Femur (tissue), 1 donor: ENCODE results near the gene CRACR2A.

Source experiments
- DNase-seq: peaks from one replicate; pipeline ENCODE4 v3.0.0-alpha.2; 2017

Gene CRACR2A

DNA sequence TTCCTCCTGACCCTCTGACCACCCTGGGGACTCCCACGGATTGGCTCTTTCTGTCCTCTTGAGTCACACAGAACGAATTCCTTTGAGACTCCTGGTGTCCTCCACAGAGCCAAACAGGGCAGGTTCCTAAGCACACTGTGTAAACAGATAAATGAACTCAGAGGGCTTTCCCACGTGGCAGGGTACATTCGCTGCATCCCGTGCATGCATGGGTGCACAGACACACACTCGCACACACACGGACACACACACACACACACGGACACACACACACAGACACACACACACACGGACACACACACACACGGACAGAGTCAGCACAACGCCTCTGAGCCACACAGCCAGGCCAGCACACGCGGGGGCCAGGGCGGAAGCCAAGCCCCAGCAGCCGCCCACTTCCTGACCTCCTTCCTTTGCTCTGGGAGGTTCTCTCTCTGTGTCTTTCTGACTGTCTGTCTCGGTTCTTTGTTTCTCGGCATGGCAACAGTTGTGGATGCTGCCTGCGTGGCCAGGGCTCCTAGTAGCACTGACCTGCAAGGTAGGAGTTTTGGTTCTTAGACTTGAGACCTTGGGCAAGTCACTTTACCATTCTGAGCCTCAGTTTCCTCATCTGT is 706 bp downstream of the CRACR2A start:
- peak; percentile 52 for DNase-seq

DNA sequence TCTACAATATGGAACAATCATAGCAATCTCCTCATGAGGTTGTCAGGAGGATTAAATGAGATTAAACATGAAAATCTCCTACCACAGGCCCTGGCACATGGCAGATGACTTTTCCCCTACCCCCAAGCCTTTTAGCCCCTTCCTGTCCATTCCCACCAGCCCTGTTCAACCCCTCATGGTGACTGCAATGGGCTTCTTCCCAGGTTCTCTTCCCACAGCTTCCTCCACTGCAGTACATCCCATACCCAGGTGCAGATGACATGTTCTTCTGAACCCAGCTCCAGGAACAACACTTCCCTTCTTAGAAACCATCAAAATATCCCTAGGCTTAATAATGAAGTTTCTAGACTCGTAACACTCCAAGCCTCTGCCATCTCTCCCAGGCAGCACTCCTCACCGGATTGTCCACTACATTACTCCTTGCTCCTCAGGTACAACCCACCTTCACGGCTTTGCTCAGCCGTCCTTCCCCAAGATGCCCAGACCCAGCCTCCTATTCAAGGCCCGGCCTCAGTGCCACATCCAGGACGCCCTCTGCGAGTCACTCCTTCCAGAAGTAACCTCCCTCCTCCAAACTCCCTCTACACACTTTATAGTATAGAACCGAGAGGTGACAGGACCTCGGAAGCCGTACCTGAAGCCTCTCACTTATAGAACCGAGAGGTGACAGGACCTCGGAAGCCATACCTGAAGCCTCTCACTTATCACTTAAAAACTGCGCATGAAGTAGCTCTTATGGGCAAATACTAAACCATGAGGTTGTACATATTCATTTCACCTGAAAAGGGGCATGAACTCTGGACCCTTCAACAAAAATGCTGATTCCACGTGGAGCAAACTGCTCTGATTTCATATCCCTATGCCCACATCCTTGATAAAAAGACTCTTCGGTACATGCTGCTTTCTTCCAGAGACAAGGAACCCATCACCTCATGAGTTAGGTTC is 1.5 kb downstream of the CRACR2A start:
- no peak for DNase-seq

DNA sequence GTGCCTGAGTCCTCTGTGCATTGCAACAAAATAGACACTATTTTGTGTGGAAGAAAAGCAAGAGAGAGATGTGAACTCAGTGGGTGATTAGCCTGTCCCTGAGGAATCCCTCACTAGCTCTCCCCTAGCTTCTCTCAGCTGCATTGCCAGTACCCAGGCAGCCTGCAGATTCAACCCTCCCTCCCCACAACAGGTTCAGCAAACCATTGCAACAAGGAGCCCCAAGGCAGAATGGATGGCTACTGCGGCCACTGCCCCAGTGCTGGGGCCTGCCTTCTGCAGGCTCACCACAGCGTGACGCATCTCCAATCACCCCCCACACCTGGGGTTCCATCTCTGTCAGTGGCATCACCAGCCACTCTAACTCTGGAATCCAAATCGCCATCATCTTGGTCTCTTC is 2.3 kb downstream of the CRACR2A start:
- no peak for DNase-seq

DNA sequence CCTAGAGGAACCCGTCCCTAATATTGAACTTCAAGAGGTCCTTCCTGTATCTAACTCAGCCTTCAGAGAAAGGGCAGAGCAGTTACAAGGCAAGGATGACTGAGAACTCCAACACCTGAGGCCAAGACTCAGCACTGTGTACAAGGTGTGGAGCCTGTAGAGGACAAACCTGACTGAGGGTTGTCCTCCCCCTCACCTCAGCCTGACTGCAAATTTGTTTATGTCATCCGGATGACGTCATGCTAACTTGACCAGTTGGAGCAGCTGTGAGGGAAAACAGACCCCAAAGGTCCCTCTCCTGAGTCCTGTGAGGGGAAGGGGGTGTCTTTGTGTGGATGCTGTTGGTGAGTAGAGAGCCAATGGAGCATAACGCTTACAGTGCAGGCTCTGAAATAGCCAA is 4.3 kb downstream of the CRACR2A start:
- no peak for DNase-seq

DNA sequence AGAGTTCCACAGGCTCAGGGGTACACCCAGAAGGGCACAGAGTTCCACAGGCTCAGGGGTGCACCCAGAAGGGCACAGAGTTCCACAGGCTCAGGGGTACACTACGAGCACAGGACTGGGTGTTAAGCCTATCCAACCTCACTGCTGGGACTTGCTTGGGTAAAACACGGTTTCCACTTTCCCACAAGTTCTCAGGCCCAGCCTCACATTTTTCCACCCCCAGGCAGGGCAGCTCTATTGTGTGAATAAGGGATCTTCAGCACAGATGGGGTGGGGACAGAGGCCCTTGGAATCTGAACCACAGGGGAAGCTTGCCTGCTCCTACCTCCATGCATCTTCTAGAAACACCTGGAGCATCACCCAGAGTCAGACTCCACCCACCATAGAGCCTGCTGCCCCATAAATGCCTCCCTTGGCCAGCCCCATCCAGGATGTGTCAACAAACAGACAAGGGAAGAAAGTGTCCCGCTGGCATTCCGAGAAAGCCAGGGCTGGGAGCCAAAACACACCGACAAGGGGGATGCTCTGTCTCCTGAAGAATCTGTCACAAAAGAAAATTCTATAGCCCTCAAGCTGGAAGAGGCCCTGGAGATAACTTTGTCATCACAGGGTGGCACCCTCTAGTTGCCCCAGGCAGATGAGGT is 4.8 kb downstream of the CRACR2A start:
- no peak for DNase-seq

DNA sequence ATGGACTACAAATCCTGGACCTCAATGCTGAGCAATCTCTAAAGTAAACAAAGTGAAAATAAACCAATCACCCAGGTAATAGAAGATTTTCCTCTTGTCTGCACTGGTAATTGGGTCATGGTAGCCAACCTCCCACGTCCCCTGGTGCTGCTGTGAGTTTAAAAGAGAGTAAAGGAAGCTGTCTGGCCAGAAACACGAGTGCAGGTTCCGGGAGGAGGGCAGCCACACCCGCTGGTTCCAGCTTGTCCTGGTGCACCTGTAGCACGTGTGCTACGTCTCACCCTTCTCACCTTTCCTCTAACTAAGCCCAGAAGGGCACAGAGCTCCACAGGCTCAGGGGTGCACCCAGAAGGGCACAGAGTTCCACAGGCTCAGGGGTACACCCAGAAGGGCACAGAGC is 5.4 kb downstream of the CRACR2A start:
- DNase-seq: no peak

DNA sequence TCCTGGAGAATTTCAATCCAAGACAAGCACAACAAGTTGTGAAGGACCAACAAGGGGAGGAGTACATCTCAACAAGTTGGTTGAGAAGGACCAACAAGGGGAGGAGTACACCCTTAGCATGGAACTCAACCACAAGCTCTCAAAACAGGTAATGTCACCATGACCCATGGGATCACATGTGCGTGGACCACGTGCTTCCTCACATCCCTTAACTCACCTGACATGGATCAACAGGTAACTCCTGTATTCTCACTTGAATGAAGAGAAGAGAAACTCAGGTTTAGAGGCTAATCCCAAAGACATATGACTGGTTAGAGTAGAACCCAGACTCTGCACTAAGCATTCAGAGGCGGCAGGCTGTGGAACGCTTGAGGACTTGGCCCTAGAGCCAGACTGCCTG is 6.2 kb downstream of the CRACR2A start:
- DNase-seq: no peak

DNA sequence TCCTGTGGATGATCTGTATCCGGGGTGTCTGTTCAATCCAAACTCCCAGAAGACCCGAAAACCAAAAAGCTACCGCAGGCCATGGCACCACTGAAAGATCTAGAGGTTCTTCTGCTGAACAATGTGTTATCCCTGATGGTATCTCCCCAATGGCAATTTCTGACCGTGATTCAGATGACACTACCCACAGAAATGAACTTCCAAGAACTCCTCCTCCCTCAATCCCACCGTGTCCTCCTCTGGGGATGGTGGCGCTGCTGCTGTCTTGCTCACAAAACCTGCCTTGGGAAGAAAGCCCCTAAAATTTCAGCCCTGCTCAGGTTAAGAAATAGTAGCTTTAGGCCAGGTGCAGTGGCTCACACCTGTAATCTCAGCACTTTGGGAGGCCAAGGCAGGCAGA is 7.8 kb downstream of the CRACR2A start:
- DNase-seq: no peak

DNA sequence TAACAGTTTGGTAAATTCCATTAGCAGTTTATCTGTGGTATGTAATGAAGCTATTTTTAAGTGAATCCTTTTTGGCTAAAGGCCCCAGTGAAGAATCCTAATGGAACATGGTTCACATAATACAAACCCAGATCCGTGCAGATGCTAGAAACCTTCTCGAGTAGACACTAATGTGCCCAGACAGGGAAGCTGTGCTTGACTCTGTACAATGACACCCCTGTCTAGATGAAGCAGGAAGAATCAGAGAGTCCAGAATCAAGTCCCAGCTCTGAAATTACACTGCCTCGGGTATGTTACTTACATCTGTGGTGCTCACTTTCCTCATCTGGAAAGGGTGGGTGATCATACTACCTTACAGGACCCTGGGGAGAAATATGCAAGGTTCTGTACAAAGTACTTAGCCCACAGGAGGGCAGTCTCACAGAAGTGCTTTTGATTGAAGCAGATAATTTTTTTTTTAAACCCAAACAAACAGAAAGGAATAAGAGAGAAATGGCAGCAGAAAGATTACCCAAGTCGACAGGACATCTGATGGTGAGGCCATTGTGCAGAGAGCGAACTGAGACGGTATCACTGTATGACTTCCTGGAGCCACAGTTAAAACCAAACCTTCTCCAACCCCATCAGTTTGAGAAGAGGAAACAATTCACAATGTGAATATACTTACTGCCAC is 8.5 kb downstream of the CRACR2A start:
- DNase-seq: no peak

DNA sequence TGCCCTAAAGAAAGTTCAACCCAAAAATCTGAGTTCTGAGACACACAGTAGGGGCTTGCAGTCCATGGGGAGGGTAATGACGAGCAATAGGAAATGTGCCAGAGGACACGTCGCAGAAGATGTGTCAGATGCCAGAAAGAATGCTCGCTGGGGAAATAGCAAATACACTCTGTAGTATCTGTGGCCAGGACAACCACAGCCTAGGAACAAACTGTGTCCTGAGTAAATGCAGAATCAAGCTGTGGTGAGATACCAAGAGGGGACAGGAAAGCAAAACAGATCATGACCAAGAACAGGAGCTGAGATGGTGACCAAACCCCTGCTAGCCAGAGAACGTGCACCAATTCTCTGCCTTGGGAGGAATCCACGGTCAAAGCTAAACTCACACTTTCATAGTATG is 9.1 kb downstream of the CRACR2A start:
- no peak for DNase-seq

DNA sequence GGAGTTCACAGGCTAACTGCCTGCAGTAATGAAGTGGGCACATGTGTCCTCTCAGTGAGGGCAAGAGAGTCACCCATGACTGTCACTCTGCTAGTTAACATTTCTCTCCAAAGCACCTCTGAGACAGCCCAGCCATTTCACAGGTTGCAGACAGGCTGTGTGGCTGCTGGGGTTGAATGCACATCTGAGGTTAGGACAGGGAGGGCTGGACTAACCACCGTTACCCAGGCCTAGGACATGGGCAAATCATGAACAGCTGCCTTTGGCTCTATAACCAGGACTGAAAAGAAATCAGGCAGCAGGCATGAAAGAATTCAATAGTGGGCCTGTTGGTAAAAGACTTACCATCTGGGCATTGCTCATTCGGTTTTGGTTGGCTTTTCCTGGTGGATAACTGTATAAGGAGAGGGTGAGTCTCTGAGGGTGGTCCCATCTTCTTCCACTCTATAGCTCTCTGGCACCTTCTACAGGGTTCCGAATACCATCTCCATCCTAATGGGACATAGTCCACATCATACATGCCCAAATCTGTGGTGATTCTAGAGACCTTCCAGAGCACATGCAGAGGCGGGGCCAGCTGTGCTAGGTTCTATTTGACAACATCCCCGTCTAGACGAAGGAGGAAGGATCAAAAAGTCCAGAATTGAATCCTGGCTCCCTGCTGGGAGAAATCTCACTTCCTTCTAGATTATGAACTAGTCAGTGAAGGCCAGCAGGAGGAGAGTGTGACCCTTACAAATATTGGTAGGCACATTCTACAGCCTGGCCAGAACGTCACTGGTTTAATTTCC is 10.8 kb downstream of the CRACR2A start:
- no peak for DNase-seq

DNA sequence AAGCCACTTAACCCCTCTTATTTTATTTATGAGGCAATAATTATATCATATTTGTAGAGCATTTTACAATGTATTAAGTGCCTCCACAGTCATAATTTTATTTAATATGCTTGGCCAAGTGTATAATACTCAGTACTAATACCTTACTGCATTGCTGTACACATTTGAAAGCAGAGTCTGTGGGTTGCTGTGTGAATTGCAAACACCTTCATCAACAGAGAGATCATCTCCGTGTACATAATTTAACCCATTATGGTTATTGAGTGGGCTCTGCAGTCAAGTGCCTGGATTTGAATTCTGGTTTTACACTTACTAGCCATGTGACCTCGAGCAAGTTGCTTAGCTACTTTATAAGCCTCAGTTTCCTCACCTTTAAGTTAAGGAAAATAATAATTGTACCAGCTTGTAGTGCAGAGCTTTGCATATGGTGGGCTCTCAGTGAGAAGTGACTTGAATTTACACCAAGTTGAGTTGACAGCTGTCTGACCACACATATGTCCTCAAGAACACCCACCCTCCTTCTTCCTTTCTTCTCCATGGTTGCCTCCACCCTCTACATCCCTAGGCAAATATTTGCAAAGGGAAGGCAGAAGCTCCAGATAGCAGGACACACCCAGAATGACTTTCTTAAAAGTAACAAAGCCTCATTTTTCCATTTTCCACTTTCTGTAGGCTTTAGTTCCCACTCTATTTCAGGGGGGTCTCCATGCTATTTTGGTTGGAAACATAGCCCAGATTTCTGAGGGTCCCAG is 12.3 kb downstream of the CRACR2A start:
- no peak for DNase-seq

DNA sequence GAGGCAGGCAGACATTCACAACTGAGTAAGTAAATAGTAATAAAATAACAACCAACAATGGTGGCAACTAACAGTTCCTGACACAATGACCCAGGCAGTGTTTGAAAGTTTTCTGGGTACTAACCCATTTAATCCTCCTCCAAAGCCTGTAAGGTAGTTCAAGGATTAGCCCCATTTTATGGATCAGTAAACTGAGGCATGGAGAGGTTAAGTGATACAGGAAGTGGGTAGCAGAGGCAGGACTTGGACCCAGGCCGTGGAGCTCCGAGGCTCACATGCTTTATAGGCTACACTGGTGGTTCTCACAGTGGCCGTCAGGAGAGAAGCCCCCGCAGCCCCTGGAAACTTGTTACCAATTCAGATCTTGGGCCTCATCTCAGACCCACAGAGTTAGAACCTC is 17.5 kb downstream of the CRACR2A start:
- DNase-seq: no peak

DNA sequence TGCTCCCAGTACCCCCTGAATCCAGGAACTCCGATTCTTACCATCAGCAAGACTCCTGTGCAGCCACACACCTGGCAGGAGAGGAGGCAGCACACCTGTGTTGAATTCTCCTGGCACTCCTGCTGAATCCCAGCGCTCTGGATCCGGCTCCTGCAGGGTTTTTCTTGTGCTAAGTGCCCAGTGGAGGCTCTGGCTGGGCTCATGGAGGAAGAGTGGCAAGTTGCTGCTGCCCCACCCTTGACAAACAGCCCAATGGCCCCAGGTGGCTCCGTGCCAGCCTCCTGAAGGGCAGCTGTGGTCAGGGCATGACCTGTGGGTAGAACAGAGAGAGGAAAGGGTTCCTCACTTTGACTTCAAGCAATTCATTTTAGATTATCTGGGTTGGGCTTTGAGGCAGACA is 20.0 kb downstream of the CRACR2A start:
- no peak for DNase-seq

DNA sequence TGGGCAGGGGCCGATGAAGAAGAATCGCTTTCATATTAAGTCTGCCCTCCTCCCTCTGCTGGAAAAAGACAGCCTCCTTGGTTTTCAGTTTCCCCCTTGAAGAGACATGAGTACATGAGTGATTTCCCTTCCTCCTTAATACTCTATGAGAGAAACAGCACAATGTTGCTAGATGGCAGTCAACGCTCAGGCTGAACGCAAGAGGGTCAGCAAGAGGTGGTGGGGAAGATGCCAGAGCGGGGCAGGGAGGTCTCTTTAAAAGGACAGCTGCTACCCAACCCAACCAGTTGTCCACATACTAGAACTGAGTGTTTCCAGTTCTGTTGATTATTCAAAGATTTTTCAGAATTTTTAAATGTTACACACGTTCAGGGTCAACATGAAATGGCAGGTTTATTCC is 22.8 kb downstream of the CRACR2A start:
- DNase-seq: no peak

DNA sequence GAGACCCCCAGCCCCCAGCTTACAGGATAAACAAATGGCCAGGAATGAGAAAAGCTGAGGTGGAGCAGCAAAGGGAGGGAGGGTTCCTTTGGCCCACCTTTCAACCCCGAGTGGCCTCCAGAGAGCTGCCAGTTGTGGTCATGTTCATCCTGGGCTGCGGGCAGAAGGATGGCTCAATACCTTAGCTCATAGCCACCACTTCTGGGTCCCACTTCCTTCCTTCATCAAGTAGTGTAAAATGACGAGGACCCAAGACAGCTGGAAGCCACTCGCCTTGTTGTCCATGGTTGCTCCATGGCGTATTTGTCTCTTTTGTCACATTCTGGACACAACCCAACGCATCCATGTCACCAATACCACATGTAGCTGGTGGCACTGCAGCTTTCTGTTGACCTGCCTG is 24.2 kb downstream of the CRACR2A start:
- DNase-seq: peak; percentile 52

DNA sequence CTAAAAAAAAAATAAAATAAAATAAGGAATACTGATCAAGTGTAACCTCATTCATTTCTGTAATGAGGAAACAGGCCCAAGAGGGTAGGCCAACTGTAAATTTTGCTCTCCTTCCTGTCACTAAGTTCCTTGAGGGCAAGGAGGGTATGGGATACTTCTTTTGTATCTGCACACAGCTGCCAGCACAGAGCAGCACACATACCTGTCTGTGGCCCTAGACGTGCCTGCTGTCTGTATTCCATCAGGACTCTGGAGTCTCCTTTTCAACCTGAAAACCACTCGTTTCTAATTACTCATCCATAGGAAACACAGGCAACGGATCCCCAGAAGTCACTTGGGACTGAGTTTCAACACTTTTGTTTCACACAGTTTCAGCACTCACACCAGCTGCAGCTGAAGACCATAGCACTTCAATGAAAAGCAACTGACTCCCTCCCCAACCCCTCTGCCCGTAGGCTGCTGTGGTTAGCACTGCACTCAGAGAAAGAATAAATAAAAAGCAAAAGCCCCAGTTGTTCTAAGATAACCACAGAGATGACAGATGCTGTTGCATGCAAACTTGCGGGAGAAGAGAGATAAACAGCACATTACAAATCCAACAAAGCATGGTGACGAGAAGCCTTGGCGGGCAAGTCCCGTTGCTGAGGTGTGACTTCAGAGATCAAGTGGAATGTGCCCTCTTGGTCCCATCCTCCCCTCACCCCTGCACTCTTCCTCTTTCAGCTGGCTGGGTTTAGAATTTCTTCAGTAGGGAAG is 24.9 kb downstream of the CRACR2A start:
- no peak for DNase-seq

DNA sequence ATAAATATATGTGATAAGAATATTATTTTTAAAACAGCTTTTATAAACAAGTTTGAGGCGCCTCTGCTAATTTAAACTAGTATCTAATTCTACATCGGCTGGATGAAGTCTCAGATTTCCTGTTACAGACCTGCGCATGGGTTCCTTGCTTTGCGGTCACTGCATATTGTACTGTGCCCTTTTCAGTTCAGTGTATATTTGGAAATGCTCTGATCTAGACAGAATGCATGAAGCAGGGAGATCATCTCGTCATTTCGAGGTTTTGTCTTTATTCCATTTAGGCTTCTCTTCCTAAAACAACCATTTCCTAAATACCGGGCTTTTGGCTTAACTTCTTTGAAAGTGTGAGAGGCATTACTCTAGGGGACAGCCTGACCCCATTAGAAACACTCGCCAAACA is 25.6 kb downstream of the CRACR2A start:
- DNase-seq: no peak

DNA sequence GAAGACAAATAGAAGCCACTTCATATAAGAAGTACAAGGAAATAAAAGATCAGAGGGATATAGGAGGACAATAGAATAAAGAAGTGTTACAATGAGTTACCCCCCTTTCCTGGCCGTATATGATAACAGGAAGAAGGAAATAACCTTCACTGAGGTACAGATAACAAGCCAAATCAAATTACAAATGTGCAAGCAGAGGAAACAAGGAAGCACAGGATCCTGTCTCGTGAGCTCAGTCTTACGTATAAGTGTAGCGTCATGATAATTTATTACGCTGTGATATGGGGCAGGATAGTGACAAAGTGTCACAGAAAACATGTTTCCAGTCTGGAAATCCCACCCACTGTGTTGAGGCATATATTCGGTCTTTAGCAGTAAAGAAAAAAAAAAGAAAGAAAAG is 26.5 kb downstream of the CRACR2A start:
- DNase-seq: no peak

DNA sequence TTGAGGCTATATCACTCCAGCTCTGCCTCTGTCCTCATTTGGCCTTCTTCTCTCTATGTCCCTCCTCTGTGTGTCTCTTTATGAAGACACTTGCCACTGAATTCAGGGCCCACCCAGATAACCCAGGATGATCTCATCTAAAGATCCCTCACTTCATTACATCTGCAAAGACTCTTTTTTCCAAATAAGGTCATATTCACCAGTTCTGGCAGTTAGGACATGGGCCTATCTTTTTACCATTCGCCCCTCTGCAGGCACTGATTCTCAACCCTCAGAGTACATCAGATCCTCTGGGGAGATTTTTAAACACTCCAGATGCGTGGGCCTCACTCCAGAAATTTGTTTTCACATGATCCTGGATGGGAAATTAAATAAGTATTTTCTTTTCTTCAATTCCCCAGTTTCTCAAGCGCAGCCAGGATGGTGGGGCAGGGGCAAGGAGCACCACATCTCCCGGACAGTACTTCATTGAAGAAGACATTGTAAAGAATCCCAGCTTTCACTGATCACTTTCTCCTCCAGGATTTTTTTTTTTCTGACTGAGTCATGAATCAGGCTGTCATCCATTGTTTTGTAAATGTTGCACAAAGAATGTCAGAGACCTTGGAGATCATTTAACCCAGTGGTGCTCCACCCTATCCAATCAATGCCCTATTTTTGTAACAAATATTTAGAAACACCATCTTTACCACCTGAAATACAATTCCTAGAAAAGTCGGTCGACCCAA is 27.4 kb downstream of the CRACR2A start:
- no peak for DNase-seq
